Measurements from ENCODE around the gene MICAL3.

DNA sequence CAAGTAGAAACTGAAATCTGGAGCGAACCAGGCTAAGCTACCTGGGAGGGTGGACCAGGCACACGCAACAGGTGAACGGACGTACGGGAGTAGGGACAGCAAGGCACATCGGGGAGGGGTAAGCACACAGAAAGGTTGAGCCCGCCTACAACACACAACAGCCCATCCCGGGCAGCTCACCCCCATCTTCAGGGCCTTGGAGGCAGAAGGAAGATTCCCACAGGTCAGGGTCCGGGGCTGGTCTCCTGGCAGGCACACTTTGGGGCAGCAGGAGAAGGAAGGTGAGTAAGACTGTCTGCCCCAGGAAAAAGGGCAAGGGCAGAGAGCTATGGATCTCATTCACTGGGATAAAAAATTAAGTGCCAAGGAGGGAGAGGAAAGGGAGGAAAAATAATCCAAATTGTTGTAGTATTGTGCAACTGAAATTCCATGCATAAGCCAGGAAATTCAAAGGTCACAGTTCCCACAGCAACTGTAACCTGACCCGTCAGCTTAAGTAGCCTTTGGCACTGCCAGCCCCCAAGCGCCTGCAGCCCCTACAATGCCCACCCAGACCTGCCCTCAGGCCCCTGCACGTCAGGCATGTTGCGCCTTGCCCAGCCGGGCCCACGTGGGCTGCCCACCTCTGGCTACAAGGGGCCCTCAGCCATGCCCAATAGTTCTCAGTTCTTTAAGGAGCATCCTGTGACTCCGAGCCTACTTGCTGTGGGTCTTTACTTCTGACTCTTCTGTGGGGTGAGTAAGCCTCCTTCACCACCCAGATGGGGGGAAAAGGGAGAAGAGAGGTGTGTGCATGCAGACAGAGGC, 51.8 kb downstream of the MICAL3 start:
- TF ChIP-seq, protein P1, sequence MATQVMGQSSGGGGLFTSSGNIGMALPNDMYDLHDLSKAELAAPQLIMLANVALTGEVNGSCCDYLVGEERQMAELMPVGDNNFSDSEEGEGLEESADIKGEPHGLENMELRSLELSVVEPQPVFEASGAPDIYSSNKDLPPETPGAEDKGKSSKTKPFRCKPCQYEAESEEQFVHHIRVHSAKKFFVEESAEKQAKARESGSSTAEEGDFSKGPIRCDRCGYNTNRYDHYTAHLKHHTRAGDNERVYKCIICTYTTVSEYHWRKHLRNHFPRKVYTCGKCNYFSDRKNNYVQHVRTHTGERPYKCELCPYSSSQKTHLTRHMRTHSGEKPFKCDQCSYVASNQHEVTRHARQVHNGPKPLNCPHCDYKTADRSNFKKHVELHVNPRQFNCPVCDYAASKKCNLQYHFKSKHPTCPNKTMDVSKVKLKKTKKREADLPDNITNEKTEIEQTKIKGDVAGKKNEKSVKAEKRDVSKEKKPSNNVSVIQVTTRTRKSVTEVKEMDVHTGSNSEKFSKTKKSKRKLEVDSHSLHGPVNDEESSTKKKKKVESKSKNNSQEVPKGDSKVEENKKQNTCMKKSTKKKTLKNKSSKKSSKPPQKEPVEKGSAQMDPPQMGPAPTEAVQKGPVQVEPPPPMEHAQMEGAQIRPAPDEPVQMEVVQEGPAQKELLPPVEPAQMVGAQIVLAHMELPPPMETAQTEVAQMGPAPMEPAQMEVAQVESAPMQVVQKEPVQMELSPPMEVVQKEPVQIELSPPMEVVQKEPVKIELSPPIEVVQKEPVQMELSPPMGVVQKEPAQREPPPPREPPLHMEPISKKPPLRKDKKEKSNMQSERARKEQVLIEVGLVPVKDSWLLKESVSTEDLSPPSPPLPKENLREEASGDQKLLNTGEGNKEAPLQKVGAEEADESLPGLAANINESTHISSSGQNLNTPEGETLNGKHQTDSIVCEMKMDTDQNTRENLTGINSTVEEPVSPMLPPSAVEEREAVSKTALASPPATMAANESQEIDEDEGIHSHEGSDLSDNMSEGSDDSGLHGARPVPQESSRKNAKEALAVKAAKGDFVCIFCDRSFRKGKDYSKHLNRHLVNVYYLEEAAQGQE (IDR thresholded peaks at IDR 0.05; ENCODE audit: insufficient read depth in 1 of 2, low read depth in 2 of 2, low read length in 2 of 2): no peak
- TF ChIP-seq TAF1 (IDR thresholded peaks at IDR 0.05; ENCODE audit: borderline replicate concordance, insufficient read depth, low read length) (no peak), POLR2AphosphoS5 (IDR thresholded peaks at IDR 0.05; ENCODE audit: low read depth, low read length) (no peak), SIN3A (IDR thresholded peaks at IDR 0.05; ENCODE audit: borderline replicate concordance, insufficient read depth, low read length) (no peak)

Measured in PFSK-1 (cell line).